GM18861 (cell line): ENCODE measurements around the gene PMF1.
"Not testable (repeated sequence)": the region's sequence is repeated elsewhere in the genome, so short reads cannot be mapped to it uniquely, and the experiment has no call there.

Experiments used
- ATAC-seq: cut with Tn5 transposase; IDR thresholded peaks from one replicate; pipeline ENCODE4 v1.9.1; 2021; ENCODE audit not compliant: unreplicated experiment

The PMF1 gene, protein sequence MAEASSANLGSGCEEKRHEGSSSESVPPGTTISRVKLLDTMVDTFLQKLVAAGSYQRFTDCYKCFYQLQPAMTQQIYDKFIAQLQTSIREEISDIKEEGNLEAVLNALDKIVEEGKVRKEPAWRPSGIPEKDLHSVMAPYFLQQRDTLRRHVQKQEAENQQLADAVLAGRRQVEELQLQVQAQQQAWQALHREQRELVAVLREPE

DNA sequence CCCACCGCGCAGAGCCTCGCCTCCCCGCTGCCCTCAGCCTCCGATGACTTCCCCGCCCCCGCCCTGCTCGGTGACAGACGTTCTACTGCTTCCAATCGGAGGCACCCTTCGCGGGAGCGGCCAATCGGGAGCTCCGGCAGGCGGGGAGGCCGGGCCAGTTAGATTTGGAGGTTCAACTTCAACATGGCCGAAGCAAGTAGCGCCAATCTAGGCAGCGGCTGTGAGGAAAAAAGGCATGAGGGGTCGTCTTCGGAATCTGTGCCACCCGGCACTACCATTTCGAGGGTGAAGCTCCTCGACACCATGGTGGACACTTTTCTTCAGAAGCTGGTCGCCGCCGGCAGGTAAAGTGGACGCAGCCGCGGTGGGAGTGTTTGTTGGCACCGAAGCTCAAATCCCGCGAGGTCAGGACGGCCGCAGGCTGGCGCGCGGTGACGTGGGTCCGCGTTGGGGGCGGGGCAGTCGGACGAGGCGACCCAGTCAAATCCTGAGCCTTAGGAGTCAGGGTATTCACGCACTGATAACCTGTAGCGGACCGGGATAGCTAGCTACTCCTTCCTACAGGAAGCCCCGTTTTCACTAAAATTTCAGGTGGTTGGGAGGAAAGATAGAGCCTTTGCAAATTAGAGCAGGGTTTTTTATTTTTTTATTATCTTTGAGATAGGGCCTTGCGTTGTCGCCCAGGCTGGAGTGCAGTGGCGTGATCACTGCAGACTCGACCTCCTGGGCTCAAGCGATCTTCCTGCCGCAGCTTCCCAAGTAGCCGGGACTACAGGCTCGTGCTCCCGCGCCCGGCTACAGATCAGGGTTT is at the start of gene PMF1:
Gene PMF1 (plus strand): TSS at position 175 of the 811 bp plus-strand sequence. CDS start 9 bp downstream, at position 184.
- peak; percentile 70 for ATAC-seq

DNA sequence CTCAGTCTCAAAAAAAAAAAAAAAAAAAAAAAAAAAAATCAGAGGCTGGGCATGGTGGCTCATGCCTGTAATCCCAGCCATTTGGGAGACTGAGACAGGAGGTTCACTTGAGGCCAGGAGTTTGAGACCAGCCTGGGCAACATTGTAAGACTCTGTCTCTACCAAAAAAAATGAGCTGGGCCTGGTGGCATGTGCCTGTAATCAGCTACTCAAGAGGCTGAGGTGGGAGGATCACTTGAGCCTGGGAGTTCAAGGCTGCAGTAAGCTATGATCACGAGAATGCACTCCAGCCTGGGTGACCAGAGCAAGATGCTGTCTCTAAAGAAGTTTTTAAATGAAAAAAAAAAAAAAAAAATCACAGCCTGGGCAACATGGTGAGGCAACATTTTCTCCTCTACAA is 49.1 kb upstream of the PMF1 start:
- ATAC-seq = no peak

DNA sequence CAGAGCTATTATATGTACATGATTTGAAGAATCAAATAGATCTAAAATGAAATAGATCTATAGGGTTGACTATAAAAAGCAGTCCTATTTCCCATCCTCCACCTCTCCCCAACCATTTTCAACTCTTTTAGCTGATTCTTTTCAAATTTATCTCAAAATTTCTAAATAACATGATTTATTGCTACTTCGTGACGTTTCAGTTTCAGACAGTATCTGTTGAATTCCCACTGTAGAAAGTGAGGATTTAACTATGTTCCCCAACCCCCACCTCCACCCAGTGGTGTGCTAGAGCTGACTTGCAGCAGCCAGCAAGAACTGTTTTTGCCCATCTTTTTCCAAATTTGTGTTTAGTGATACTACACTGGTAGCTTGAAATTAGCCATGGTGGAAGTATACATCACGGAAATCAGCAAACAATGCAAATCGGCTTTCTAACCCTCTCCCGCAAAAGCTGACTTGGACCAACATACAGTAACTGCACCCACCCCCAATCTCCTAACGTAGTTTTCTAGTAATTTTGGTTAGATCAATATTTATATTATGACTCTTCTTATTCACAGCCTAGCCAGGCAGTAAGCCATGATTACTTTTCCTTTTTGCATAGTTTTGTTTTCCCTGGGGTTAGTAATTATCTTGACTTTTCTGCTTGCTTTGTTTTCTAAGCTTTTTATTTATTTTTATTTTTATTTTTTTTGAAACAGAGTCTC is 48.5 kb upstream of the PMF1 start:
- ATAC-seq = no peak

DNA sequence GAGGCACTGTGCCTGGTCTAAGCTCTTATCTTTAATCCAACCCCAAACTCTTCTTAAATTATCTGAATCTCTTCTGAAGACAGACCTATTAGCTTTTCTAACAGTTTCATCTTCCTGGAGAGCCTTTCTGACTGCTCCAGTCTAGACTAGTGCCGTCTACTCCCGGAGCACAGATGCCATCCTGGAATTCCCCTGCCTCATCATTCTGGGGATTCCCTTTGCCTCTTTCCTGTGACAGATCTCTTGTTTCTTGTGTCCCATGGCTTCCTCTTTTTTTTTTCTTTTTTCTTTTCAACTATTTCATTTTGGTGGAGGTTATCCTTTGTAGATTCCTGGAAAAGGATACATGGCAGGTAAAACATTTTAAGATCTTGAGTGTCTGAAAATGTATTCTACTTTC is 47.7 kb upstream of the PMF1 start:
- no peak for ATAC-seq

DNA sequence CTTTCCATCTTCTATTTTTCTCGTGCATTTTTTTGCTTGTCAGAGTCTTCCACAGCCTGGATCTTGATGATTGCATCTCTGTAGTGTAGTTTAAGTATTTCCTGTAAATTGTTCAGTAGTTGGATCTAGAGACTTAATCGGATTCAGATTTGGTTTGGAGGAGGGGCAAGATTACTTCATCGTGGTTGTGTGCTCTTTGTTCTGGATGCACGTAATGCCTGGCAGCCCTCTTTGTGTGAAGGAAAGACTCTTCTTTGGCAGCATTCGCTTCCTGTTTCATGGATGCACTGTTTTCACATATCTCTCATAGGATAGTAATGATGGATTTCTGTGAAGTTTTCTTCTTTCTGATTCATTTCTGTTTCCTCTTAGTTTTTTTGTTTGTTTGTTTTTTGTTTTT is 45.3 kb upstream of the PMF1 start:
- no peak for ATAC-seq

DNA sequence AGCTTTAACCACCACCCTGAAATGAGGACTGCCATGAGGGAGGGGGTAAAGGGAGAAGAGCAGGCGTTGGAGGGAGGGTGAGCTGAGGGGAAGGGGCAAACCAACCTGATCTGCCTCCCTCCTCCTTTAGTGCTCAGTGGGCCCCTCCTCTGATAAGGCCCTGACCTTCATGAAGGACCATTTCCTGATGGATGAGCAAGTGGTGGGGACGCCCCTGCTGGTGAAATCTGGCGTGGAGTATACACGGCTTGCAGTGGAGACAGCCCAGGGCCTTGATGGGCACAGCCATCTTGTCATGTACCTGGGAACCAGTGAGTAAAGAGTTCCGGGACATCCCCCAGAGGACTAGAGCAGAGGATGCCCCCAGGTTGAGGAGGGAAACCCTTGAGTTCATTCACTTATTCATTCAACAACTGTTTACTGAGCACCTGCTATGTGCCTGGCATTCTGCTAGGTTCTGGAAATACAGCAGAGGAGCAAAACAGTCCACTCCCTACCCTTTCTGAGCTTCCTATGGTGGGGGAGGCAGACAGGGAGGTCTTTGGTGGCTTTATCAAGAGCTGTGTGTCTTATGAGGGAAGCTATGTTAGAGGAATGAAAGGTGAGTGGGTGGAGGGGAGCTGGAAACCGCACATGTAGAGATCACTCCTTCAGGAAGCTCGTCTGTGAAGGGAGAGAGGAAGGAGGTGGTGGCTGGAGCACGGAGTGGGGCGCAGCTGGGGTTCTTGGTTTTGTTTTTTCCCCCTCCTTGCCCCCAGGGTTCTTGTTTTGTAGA is 39.9 kb upstream of the PMF1 start:
- no peak for ATAC-seq

DNA sequence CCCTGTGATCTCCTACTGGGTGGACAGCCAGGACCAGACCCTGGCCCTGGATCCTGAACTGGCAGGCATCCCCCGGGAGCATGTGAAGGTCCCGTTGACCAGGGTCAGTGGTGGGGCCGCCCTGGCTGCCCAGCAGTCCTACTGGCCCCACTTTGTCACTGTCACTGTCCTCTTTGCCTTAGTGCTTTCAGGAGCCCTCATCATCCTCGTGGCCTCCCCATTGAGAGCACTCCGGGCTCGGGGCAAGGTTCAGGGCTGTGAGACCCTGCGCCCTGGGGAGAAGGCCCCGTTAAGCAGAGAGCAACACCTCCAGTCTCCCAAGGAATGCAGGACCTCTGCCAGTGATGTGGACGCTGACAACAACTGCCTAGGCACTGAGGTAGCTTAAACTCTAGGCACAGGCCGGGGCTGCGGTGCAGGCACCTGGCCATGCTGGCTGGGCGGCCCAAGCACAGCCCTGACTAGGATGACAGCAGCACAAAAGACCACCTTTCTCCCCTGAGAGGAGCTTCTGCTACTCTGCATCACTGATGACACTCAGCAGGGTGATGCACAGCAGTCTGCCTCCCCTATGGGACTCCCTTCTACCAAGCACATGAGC is 36.1 kb upstream of the PMF1 start:
- ATAC-seq = no peak

DNA sequence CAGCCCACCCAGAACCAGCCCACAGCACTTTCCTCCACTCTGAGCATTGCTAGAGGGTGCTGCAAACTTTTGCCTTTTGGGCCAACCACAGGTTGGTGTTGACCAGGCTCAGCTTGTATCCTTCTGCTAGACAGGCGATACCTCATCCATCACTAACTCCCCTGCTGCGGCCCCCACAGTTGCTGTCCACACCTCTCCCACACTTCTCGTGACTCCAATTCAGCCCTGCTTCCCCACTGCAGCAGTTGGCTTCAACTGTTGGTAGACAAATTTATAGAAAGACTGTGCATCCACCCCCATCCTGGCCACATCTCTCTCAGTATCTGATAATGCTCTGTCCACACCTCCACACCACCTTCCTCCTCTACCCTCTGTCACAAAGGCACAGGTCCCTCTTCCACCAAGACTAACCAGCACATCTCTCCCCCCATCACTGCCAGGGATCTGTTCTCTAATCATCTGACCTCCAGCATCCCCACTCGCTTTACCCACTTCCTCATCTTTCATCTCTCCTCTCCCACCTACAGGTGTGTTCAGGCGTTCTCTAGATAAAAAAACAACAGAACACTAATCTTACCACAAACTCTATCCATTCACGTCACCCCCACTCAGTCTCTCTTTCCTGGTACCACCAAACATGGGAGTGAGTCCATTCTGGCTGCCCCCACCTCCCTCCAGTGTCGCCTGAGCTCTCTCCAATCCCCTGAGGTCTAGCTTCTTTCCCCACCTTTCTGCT is 34.7 kb upstream of the PMF1 start:
- ATAC-seq = no peak

DNA sequence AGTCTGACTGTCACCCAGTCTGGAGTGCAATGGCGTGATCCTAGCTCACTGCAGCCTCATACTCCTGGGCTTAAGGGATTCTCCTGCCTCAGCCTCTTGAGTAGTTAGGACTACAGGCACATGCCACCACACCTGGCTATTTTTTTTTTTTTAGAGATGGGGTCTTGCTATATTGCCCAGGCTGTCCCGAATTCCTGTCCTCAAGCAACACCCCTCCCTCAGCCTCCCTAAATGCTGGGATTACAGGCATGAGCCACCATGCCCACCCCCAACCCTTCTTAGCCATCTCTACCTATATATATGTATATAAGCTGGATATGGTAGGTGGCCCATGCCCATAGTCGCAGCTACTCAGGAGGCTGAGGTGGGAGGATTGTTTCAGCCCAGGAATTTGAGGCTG is 32.3 kb upstream of the PMF1 start:
- ATAC-seq = no peak

DNA sequence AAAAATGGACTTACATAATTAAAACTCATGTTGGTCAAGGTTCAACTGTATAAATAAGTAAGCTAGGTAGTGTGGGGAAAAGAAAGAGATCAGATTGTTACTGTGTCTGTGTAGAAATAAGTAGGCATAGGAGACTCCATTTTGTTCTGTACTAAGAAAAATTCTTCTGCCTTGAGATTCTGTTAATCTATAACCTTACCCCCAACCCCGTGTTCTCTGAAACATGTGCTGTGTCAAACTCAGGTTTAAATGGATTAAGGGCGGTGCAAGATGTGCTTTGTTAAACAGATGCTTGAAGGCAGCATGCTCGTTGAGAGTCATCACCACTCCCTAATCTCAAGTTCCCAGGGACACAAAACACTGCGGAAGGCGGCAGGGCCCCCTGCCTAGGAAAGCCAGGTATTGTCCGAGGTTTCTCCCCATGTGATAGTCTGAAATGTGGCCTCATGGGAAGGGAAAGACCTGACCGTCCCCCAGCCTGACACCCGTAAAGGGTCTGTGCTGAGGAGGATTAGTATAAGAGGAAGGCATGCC is 31.3 kb upstream of the PMF1 start:
- ATAC-seq = not testable (repeated sequence)

DNA sequence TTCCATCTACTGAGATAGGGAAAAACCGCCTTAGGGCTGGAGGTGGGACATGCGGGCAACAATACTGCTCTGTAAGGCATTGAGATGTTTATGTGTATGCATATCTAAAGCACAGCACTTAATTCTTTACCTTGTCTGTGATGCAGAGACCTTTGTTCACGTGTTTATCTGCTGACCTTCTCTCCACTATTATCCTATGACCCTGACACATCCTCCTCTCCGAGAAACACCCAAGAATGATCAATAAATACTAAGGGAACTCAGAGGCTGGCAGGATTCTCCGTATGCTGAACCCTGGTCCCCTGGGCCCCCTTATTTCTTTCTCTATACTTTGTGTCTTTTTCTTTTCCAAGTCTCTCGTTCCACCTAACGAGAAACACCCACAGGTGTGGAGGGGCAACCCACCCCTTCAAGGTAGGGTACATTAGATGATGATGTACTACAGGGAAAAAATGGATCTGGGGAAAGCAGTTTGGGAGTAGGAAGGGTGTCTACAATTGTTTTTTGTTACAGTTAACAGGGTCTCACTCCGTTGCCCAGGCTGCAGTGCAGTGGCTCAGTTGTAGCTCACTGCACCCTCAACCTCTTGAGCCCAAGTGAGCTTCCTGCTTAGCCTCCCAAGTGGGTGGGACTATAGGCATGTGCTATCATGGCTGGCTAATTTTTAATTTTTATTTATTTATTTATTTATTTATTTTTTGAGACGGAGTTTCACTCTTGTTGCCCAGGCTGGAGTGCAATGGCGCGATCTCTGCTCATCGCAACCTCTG is 30.6 kb upstream of the PMF1 start:
- ATAC-seq = not testable (repeated sequence)

DNA sequence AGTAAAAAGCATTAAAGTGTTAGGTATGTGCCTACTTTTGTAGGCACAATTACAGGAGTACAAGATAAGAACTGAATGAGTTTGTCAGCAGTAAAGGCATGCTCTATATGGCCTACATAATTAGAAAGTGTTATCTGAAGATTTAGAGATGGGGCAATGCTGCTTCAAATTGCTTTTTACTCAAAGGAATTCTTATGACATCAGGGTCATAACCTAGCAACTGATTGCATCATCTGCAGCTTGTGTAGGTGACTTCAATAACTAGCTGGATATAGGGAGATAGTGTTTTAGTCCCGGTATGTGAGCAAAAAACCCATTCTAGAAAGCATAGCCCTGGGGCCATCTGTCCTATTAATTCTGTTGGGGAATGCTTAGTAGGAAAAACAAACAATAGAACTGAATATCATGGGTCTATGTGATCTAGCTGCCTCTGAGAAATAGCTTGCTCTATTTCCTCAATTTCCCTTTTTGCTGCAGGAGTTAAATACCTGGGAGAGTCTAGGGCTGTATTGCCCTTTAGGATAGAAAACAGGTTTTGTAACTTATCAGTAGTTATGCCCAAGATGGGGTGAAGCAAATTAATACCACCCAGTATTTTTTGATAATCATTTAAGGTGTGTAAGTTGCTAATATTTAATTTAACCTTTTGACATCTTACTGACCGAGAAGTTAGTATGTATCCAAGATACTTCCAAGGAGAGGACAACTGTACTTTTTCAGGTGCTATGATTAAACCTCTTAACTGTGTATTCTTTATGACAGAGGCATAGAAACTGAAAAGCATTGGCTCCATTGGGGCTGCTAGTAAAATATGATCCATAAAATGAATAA is 26.2 kb upstream of the PMF1 start:
- ATAC-seq = not testable (repeated sequence)

DNA sequence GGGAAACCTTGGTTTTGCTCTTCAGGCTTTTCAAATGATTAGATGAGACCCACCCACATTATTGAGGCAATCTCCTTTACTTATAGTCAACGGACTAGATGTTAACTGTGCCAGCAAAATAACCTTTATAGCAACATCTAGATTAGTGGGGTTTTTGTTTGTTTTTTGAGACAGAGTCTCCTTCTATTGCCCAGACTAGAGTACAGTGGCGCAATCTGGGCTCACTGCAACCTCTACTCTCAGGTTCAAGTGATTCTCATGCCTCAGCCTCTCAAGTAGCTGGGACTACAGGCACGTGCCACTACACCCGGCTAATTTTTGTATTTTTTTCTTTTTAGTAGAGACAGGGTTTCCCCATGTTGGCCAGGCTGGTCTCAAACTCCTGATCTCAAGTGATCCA is 22.5 kb upstream of the PMF1 start:
- not testable (repeated sequence) for ATAC-seq

DNA sequence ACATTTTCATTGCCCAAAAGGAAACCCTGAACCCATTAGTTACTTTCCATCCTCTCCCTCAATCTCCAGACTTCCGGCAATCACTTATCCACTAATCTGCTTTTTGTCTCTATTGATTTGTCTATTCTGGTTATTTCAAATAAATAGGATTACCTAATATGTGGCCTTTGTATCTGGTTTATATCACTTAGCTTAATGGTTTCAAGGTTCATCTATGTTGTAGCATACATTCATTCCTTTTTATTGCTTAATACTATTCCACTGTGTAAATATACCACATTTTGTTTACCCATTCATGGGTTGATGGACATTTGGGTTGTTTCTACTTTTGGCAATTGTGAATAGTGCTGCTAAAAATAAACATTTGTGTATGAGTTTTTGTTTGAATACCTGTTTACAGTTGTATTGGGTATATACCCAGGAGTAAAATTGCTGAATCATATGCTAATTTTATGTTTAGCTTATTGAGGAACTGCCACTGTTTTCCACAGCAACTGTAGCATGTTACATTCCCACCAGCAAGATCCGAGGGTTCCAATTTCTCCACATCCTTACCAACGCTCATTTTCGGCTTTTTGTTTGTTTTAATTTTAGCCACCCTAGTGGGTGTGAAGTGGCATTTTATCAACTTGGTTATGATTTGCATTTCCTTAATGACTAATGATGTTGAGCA is 21.4 kb upstream of the PMF1 start:
- ATAC-seq = no peak

DNA sequence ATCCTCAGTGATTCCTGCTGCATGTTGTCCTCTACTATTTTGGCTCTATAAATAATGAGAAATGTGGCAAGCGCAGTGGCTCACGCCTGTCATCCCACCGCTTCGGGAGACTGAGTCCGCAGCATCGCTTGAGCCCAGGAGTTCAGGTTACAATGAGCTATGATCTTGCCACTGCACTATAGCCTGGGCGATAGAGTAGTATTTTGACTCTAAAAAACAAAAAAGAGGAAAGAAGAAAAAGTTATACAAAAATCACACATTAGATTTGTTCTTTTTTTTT is 19.7 kb upstream of the PMF1 start:
- no peak for ATAC-seq

DNA sequence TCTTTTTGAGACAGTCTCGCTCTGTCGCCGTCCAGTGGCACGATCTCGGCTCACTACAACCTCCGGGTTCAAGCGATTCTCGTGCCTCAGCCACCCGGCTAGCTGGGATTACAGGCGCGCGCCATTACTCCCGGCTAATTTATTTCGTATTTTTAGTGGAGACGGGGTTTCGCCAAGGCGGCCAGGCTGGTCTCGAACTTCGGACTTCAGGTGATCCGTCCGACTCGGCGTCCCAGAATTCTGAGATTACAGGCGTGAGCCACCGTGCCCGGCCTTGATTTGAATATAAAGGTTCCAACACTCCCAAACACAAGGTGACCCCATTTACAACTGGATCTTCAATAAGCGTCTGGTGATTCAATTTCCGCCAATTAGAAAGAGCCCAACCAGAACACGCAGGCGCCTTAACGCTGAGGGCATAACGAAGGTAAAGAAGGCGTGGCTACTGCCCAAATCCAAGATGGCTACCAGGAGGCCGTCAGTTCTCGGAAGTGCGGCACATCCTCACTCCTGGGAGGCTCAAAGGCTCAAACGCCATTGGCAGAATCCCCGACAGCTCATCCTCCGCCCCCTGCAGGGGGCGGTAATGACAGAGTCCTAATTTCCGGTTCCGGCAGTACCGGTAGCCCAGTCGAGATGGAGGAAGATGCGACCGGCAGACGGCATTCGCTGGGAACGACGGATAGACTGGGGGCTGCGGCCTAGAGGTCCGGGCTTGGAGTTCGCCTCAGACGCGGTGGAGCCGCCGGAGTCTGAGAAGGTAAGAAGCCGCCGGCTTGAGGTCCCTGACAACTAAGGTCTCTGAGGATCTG is 19.1 kb upstream of the PMF1 start, which contains the start of gene SLC25A44:
Gene SLC25A44 (plus strand): TSS at position 617 of the 812 bp plus-strand sequence. CDS start 5,744 bp downstream, outside the sequence.
- peak; percentile 92 for ATAC-seq

DNA sequence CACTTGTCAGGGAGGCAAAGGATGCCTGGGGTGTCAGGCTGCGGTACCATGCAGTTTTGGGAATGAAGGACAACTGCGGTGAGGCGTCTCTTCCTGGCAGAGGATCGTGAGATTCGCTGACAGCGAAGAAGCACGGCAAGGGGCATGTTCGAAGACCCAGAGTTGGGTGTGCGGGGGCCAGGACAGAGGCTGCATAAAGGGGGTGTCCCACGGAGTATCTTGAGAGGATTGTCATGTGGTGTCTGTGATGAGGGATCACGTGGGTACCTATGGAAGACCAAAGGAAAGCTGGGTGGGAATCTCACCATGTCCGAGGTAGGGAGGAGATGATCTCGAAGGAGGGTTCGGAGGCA is 18.5 kb upstream of the PMF1 start:
- ATAC-seq = no peak
